Stimulated activated CD4-positive, alpha-beta T cell treated with anti-CD3 and anti-CD28 coated beads, Interleukin-4, amount 100 ng/mL, for 24 hours (primary cell): ENCODE measurements around the gene PCDHGA9.
"Not testable (repeated sequence)": the region's sequence is repeated elsewhere in the genome, so short reads cannot be mapped to it uniquely, and the experiment has no call there.

ENCODE experiments used
- DNase-seq: peaks from one replicate; pipeline ENCODE4 v3.0.0-alpha.2; 2020

PCDHGA9 gene

DNA sequence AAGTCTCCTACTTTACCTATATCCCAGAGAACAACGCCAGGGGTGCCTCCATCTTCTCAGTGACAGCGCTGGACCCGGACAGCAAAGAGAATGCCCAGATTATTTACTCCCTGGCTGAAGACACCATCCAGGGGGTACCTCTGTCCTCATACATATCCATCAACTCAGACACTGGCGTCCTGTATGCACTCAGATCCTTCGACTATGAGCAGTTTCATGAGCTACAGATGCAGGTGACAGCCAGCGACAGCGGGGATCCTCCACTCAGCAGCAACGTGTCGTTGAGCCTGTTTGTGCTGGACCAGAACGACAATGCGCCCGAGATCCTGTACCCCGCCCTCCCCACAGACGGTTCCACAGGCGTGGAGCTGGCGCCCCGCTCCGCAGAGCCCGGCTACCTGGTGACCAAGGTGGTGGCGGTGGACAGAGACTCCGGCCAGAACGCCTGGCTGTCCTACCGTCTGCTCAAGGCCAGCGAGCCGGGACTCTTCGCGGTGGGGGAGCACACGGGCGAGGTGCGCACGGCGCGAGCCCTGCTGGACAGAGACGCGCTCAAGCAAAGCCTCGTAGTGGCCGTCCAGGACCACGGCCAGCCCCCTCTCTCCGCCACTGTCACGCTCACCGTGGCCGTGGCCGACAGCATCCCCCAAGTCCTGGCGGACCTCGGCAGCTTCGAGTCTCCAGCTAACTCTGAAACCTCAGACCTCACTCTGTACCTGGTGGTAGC lies 12.1 kb downstream of the PCDHGA9 start:
- not testable (repeated sequence) for DNase-seq

DNA sequence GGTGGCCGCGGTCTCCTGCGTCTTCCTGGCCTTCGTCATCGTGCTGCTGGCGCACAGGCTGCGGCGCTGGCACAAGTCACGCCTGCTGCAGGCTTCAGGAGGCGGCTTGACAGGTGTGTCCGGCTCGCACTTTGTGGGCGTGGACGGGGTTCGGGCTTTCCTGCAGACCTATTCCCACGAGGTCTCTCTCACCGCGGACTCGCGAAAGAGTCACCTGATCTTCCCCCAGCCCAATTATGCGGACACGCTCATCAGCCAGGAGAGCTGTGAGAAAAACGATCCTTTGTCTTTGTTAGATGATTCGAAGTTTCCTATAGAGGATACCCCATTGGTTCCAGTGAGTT lies 12.7 kb downstream of the PCDHGA9 start:
- DNase-seq = not testable (repeated sequence)

DNA sequence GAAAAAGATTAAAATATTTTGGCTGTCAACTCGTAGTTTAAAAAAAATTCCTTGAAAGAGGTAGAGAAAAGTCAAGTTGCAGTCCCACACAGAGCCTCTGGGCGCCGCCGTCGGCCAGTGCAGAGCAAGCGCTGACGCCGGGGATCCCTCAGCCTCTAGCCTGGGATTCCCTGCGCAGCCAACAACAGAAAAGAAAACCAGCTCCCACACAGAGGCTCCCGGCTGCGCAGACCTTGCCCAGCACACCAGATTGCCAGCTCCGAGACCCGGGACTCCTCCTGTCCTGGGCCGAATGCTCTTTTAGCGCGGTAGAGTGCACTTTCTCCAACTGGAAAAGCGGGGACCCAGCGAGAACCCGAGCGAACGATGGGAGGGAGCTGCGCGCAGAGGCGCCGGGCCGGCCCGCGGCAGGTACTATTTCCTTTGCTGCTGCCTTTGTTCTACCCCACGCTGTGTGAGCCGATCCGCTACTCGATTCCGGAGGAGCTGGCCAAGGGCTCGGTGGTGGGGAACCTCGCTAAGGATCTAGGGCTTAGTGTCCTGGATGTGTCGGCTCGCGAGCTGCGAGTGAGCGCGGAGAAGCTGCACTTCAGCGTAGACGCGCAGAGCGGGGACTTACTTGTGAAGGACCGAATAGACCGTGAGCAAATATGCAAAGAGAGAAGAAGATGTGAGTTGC lies 15.1 kb downstream of the PCDHGA9 start, which contains the start of gene PCDHGB7:
Gene PCDHGB7 (plus strand): TSS at position 184 of the 679 bp plus-strand sequence. CDS start 183 bp downstream, at position 367.
- peak; percentile 49 for DNase-seq

GRCh38 chr5:141419074-141419880 lies 16.7 kb downstream of the PCDHGA9 start:
- DNase-seq = no peak

GRCh38 chr5:141420855-141421488 lies 18.4 kb downstream of the PCDHGA9 start, which contains the start of gene PCDHGA11:
Gene PCDHGA11, plus strand, starts transcription at chr5:141421051. Its CDS starts 177 bp downstream, at chr5:141421228.
- DNase-seq = peak; percentile 44

- no peak for DNase-seq
Observed at GRCh38 chr5:141421489-141421855, 18.9 kb downstream of the PCDHGA9 start.

DNA sequence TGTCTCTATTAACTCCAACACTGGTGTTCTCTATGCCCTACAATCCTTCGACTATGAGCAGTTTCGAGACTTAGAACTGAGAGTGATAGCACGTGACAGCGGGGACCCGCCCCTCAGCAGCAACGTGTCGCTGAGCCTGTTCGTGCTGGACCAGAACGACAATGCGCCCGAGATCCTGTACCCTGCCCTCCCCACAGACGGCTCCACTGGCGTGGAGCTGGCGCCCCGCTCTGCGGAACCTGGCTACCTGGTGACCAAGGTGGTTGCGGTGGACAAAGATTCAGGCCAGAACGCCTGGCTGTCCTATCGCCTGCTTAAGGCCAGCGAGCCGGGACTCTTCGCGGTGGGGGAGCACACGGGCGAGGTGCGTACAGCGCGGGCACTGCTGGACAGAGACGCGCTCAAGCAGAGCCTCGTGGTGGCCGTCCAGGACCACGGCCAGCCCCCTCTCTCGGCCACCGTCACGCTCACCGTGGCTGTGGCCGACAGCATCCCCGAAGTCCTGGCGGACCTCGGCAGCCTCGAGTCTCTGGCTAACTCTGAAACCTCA lies 20.2 kb downstream of the PCDHGA9 start:
- DNase-seq = no peak

GRCh38 chr5:141427783-141428426 lies 25.3 kb downstream of the PCDHGA9 start:
- DNase-seq = no peak

DNA sequence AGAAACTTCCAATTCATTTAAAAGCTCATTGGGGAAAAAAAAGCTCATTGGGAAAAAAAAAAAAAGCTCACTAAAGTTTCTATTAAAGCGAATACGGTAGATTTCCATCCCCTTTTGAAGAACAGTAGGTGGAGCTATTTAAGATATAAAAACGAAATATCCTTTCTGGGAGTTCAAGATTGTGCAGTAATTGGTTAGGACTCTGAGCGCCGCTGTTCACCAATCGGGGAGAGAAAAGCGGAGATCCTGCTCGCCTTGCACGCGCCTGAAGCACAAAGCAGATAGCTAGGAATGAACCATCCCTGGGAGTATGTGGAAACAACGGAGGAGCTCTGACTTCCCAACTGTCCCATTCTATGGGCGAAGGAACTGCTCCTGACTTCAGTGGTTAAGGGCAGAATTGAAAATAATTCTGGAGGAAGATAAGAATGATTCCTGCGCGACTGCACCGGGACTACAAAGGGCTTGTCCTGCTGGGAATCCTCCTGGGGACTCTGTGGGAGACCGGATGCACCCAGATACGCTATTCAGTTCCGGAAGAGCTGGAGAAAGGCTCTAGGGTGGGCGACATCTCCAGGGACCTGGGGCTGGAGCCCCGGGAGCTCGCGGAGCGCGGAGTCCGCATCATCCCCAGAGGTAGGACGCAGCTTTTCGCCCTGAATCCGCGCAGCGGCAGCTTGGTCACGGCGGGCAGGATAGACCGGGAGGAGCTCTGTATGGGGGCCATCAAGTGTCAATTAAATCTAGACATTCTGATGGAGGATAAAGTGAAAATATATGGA lies 27.9 kb downstream of the PCDHGA9 start, which contains the start of gene PCDHGA12:
Gene PCDHGA12 (plus strand): TSS at position 176 of the 782 bp plus-strand sequence. CDS start 253 bp downstream, at position 429.
- no peak for DNase-seq

DNA sequence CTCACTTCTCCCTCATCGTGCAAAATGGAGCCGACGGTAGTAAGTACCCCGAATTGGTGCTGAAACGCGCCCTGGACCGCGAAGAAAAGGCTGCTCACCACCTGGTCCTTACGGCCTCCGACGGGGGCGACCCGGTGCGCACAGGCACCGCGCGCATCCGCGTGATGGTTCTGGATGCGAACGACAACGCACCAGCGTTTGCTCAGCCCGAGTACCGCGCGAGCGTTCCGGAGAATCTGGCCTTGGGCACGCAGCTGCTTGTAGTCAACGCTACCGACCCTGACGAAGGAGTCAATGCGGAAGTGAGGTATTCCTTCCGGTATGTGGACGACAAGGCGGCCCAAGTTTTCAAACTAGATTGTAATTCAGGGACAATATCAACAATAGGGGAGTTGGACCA lies 28.7 kb downstream of the PCDHGA9 start:
- no peak for DNase-seq

DNA sequence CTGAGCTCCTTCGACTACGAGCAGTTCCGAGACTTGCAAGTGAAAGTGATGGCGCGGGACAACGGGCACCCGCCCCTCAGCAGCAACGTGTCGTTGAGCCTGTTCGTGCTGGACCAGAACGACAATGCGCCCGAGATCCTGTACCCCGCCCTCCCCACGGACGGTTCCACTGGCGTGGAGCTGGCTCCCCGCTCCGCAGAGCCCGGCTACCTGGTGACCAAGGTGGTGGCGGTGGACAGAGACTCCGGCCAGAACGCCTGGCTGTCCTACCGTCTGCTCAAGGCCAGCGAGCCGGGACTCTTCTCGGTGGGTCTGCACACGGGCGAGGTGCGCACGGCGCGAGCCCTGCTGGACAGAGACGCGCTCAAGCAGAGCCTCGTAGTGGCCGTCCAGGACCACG lies 29.7 kb downstream of the PCDHGA9 start:
- not testable (repeated sequence) for DNase-seq

DNA sequence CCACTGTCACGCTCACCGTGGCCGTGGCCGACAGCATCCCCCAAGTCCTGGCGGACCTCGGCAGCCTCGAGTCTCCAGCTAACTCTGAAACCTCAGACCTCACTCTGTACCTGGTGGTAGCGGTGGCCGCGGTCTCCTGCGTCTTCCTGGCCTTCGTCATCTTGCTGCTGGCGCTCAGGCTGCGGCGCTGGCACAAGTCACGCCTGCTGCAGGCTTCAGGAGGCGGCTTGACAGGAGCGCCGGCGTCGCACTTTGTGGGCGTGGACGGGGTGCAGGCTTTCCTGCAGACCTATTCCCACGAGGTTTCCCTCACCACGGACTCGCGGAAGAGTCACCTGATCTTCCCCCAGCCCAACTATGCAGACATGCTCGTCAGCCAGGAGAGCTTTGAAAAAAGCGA lies 30.1 kb downstream of the PCDHGA9 start:
- DNase-seq = not testable (repeated sequence)

DNA sequence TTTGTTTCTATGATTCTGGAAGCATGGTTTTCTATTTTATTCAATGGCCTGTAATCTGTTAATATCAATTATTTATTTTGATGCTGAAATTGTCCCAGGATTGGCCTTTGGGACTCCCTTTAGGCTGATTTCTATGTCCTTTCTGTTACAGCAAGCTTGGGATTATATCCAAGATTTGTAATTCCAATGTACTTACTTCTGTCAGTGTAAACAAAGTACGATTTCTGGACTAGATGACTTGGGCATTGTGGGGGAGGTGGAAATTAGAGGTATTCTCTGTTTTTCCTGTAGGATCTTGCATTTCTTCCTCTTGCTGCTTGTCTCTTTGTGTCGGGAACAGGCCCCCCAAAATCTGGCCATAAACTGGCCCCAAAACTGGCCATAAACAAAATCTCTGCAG lies 31.4 kb downstream of the PCDHGA9 start:
- DNase-seq = no peak

- DNase-seq = no peak
Observed at GRCh38 chr5:141437221-141437620, 34.6 kb downstream of the PCDHGA9 start.

DNA sequence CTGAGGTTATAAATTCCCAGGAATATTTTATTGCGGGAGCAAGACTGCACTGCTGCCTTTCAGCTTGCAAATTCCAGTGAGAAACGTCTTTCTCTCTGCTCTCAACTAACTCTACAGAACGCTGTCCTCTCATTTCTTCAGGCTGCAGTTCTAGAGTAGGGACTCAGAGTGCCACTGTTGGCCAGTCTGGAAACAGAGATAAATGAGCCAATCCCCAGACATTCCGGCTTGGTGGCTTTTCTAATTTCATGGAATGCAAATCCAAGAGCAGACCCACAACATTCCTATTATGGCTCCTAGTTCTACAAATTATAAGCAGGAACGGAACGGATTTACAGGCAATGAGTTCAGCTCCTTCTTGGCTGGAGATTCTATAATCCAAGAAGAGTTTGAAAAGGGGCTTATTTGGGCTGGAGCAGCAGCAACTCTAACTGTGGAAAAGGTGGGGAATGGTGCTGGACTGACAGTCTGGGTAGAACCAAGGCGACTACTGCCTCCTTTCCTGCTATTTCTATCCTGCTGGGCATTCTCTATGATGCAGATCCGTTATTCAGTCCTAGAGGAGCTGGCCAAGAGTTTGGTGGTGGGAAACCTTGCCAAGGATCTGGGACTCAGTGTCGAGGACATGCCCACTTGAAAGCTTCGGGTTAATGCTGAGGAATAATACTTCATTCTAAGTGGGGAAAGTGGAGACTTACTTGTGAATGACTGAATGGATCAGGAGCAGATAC lies 37.0 kb downstream of the PCDHGA9 start:
- DNase-seq = no peak

DNA sequence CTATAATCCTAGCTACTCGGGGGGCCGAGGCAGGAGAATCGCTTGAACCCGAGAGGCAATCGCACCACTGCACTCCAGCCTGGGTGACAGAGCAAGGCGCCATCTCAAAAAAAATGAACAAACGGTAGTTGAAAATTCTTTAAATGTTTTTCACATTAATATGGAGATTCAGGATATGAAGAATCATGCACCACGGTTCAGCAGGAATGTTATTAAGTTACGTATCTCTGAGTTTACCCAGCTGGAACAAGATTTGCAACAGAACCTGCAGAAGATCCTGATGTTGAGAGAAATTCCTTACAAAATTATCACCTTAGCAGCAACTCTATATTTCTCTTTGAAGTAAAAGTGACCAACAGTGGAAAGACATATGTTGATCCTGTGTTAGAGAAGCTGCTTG lies 37.8 kb downstream of the PCDHGA9 start:
- DNase-seq = no peak

- no peak for DNase-seq
Observed at GRCh38 chr5:141441571-141442170, 39.1 kb downstream of the PCDHGA9 start.
